Inflammatory macrophage treated with lipopolysaccharide for 1 hour (primary cell): ENCODE results near the gene CERKL.

Experiments
- DNase-seq, 2 donors: peaks; one replicate each; pipeline ENCODE4 v3.0.0-alpha.2; 2020 to 2022

CERKL gene

GRCh38 chr2:181499231-181499630 is 157.7 kb downstream of the CERKL start:
- no peak for DNase-seq
